AG04450 (cell line): ENCODE results near the gene KCTD20. TPM values are rescaled to one million over a fixed set of nuclear protein-coding genes. Genes with fewer than 3 reads are reported as not detected.
"Not testable (repeated sequence)": the region's sequence is repeated elsewhere in the genome, so short reads cannot be mapped to it uniquely, and the experiment has no call there.

Experiments
- CTCF ChIA-PET: fragments of 300-600, 350-600 bp; formaldehyde crosslinking; extraction: SDS; loops from one replicate; lab custom pipeline; 2022; ENCODE audit warnings: antibody characterized with exemption, inconsistent platforms; lab: Charles Lee
- POLR2A ChIA-PET: fragments of 350-600 bp; formaldehyde crosslinking; extraction: SDS; loops from one replicate; lab custom pipeline; 2021; ENCODE audit warnings: antibody characterized with exemption, inconsistent platforms; lab: Yijun Ruan, JAX
- DNase-seq: peaks from one replicate; pipeline ENCODE4 v3.0.0-alpha.2; 2011; ENCODE audit warnings: low read depth, low spot score
- H3K27ac ChIP-seq: one replicate; pipeline ENCODE4 v1.5.1; 2012; ENCODE audit warnings: low read depth, low read length, control low read depth
- H3K27me3 ChIP-seq: one replicate; pipeline ENCODE4 v1.6.0; 2012; ENCODE audit warnings: low read length; ENCODE audit not compliant: control insufficient read depth, insufficient read depth
- H3K4me3 ChIP-seq: 2 replicates; pipeline ENCODE4 v1.5.1; 2011; ENCODE audit warnings: mild to moderate bottlenecking, low read depth, low read length, control low read depth
- H3K9me3 ChIP-seq: 2 replicates; pipeline ENCODE4 v1.5.1; 2012; ENCODE audit warnings: low read length; ENCODE audit not compliant: control insufficient read depth, insufficient read depth
- CTCF ChIP-seq: IDR thresholded peaks from 2 replicates; pipeline ENCODE4 v1.5.1; 2011; ENCODE audit warnings: low read depth, low read length, control low read depth, inconsistent platforms
- polyA plus RNA-seq: library from polyadenylated mRNA; depleted of rRNA; stranded (reverse); fragments of >200 nt; gene quantifications from 2 replicates; pipeline ENCODE4 v1.2.3, GENCODE V29; 2011

KCTD20 gene
- polyA plus RNA-seq, 1 experiment: 93.3 TPM

GRCh38 chr6:36443471-36444428, 950 bp downstream of the KCTD20 start:
- ChIA-PET CTCF (no interaction called here), POLR2A (interaction anchor here (1.0 kb wide), 1 partner anchor 16 kb away, joined by 3 read pairs; no protein-coding TSS in a partner anchor)
- H3K27ac ChIP-seq: peak overlapping the region; percentile 89
- TF ChIP-seq CTCF: peak; percentile 17; the same call in 1 of the 2 replicates
- DNase-seq: no peak
- no peaks in the 10 kb centered on the region for H3K27me3 ChIP-seq
- peak overlapping the region; percentile 95 for H3K4me3 ChIP-seq
- no peaks in the 10 kb centered on the region; the same call in 1 of the 2 replicates for H3K9me3 ChIP-seq

- no peak for DNase-seq
- H3K27ac ChIP-seq: peak overlapping the region; percentile 23
- peak overlapping the region; percentile 95 for H3K4me3 ChIP-seq
- peaks cover 4% of the 10 kb centered on the region for H3K9me3 ChIP-seq
- TF ChIP-seq CTCF: no peak
- H3K27me3 ChIP-seq: no peaks in the 10 kb centered on the region
- POLR2A ChIA-PET: interaction anchor here (1.1 kb wide), 1 partner anchor 234 kb away, joined by 4 read pairs; the partner anchor contains the start of gene CDKN1A
- CTCF ChIA-PET: no interaction called here
Observed at GRCh38 chr6:36444470-36444869, 1.7 kb downstream of the KCTD20 start.

GRCh38 chr6:36445621-36446020, 2.8 kb downstream of the KCTD20 start:
- ChIA-PET POLR2A (no interaction called here), CTCF (interaction anchor here (0.5 to 0.6 kb wide), 2 partner anchors 87 to 118 kb away, joined by 3 read pairs; no protein-coding TSS in a partner anchor)
- no peak overlapping the region for H3K4me3 ChIP-seq
- no peak for TF ChIP-seq CTCF
- H3K27ac ChIP-seq: no peak overlapping the region
- no peaks in the 10 kb centered on the region for H3K27me3 ChIP-seq
- peaks cover 4% of the 10 kb centered on the region for H3K9me3 ChIP-seq
- DNase-seq: no peak

- DNase-seq, H3K9me3 ChIP-seq, H3K27ac ChIP-seq, CTCF ChIA-PET, H3K27me3 ChIP-seq, H3K4me3 ChIP-seq: not testable (repeated sequence)
- POLR2A ChIA-PET: interaction anchor here (0.6 kb wide), 1 partner anchor 361 kb away, joined by 6 read pairs; no protein-coding TSS in a partner anchor
Observed at GRCh38 chr6:36449173-36449572, 6.4 kb downstream of the KCTD20 start.

DNA sequence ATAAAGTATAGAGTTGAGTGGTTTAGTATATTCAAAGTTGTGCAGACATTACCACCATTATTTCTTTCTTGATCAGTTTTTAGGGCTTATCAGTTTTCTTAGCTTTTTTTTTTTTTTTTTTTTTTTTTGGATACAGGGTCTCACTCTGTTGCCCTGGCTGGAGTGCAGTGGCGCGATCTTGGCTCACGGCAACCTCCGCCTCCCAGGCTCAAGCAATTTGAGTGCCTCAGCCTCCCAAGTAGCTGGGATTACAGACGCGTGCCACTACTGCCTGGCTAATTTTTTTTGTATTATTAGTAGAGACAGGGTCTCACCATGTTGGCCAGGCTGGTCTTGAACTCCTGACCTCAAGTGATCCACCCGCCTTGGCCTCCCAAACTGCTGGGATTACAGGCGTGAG, 10.1 kb downstream of the KCTD20 start:
- DNase-seq, H3K27me3 ChIP-seq, H3K9me3 ChIP-seq, POLR2A ChIA-PET, CTCF ChIA-PET, H3K27ac ChIP-seq, H3K4me3 ChIP-seq: not testable (repeated sequence)
